Measurements from ENCODE around the gene TCTN1. TPM values are rescaled to one million over a fixed set of nuclear protein-coding genes. Genes with fewer than 3 reads are reported as not detected.
"Not testable (repeated sequence)": the region's sequence is repeated elsewhere in the genome, so short reads cannot be mapped to it uniquely, and the experiment has no call there.

The TCTN1 gene
- total RNA-seq, 4 donors from 2014 or later: 28.5 to 71.2 (median 35.1) TPM

- Histone ChIP-seq H3K27me3 (no peaks in the 10 kb centered on the region), H3K4me1 (no peaks in the 10 kb centered on the region), H3K36me3 (no peaks in the 10 kb centered on the region), H3K9me3 (no peaks in the 10 kb centered on the region), H3K4me3 (no peak overlapping the region), H3K27ac (no peak overlapping the region)
- TF ChIP-seq EP300 (IDR thresholded peaks at IDR 0.05; ENCODE audit: low read depth): no peak
- TF ChIP-seq POLR2AphosphoS5 (IDR thresholded peaks at IDR 0.05): no peak
- WGBS, 2 donors (ENCODE audit: low coverage in 1 of 2): 84 to 97% methylated on average over 6 to 11 of the region's 11 CpGs
- no peak for DNase-seq
- in situ Hi-C loops (cut with MboI; ENCODE audit: low pct_ligation_motif_present in 1 of 4, low pct_unique_long_range_greater_than_20kb in 1 of 4, low sequenced_read_pairs in 3 of 4): no loop called here
- intact Hi-C loops (cut with DNase I; ENCODE audit: low total_unique reads): no loop called here
Observed at GRCh38 chr12:110649341-110649847, 35.5 kb downstream of the TCTN1 start.

DNA sequence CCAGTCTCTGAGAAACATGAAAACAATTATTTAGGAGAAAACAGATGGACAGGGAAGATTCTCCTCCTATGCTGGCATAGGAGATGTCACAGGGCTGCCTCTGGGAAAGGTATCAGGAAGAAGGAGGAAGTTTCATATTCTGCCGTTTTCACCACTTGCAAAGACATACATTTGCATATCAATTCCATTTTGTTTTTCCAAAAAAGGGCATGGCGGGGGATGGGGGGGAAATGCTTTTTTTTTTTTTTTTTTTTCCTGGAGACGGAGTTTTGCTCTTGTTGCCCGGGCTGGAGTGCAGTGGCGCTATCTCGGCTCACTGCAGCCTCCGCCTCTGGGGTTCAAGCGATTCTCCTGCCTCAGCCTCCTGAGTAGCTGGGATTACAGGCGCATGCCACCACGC, 40.3 kb downstream of the TCTN1 start:
- H3K27ac ChIP-seq; intact Hi-C loops (cut with DNase I; ENCODE audit: low total_unique reads); H3K9me3 ChIP-seq; DNase-seq; H3K27me3 ChIP-seq; H3K4me1 ChIP-seq; H3K4me3 ChIP-seq; H3K36me3 ChIP-seq; in situ Hi-C loops (cut with MboI; ENCODE audit: low pct_ligation_motif_present in 1 of 4, low pct_unique_long_range_greater_than_20kb in 1 of 4, low sequenced_read_pairs in 3 of 4): not testable (repeated sequence)
- WGBS, 2 donors (ENCODE audit: low coverage in 1 of 2): 75 to 84% methylated on average over 2 to 10 of the region's 10 CpGs

GRCh38 chr12:110656071-110656655, 42.2 kb downstream of the TCTN1 start:
- H3K4me3 ChIP-seq: no peak overlapping the region
- WGBS, 2 donors (ENCODE audit: low coverage in 1 of 2): 91% methylated on average over 11 of the region's 11 CpGs; no CpG with 5 or more reads in 1 of the 2 donors

GRCh38 chr12:110657747-110658146, 43.8 kb downstream of the TCTN1 start:
- in situ Hi-C loops (cut with MboI; ENCODE audit: low pct_ligation_motif_present in 1 of 4, low pct_unique_long_range_greater_than_20kb in 1 of 4, low sequenced_read_pairs in 3 of 4) (no loop called here), intact Hi-C loops (cut with DNase I; ENCODE audit: low total_unique reads) (no loop called here)
- Histone ChIP-seq H3K9me3 (no peaks in the 10 kb centered on the region), H3K27ac (no peak overlapping the region), H3K4me3 (no peak overlapping the region), H3K4me1 (no peaks in the 10 kb centered on the region), H3K27me3 (no peaks in the 10 kb centered on the region), H3K36me3 (no peaks in the 10 kb centered on the region)
- TF ChIP-seq EP300 (IDR thresholded peaks at IDR 0.05; ENCODE audit: low read depth): no peak
- no peak for TF ChIP-seq POLR2AphosphoS5 (IDR thresholded peaks at IDR 0.05)
- TF ChIP-seq, protein P1, sequence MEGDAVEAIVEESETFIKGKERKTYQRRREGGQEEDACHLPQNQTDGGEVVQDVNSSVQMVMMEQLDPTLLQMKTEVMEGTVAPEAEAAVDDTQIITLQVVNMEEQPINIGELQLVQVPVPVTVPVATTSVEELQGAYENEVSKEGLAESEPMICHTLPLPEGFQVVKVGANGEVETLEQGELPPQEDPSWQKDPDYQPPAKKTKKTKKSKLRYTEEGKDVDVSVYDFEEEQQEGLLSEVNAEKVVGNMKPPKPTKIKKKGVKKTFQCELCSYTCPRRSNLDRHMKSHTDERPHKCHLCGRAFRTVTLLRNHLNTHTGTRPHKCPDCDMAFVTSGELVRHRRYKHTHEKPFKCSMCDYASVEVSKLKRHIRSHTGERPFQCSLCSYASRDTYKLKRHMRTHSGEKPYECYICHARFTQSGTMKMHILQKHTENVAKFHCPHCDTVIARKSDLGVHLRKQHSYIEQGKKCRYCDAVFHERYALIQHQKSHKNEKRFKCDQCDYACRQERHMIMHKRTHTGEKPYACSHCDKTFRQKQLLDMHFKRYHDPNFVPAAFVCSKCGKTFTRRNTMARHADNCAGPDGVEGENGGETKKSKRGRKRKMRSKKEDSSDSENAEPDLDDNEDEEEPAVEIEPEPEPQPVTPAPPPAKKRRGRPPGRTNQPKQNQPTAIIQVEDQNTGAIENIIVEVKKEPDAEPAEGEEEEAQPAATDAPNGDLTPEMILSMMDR (IDR thresholded peaks at IDR 0.05): no peak
- no peak for TF ChIP-seq POLR2A (IDR thresholded peaks at IDR 0.05)
- 92% methylated on average over 9 of the region's 9 CpGs; no CpG with 5 or more reads in 1 of the 2 donors for WGBS, 2 donors (ENCODE audit: low coverage in 1 of 2)
- DNase-seq: no peak

More at GRCh38 chr12:110656071-110656655, 42.2 kb downstream of the TCTN1 start:
- H3K27me3 ChIP-seq: no peaks in the 10 kb centered on the region
- TF ChIP-seq POLR2AphosphoS5 (IDR thresholded peaks at IDR 0.05) (no peak), EP300 (IDR thresholded peaks at IDR 0.05; ENCODE audit: low read depth) (no peak)
- no peaks in the 10 kb centered on the region for H3K36me3 ChIP-seq
- H3K27ac ChIP-seq: no peak overlapping the region
- H3K4me1 ChIP-seq: no peaks in the 10 kb centered on the region
- H3K9me3 ChIP-seq: no peaks in the 10 kb centered on the region
- DNase-seq: no peak
- intact Hi-C loops (cut with DNase I; ENCODE audit: low total_unique reads) (no loop called here), in situ Hi-C loops (cut with MboI; ENCODE audit: low pct_ligation_motif_present in 1 of 4, low pct_unique_long_range_greater_than_20kb in 1 of 4, low sequenced_read_pairs in 3 of 4) (no loop called here)

DNA sequence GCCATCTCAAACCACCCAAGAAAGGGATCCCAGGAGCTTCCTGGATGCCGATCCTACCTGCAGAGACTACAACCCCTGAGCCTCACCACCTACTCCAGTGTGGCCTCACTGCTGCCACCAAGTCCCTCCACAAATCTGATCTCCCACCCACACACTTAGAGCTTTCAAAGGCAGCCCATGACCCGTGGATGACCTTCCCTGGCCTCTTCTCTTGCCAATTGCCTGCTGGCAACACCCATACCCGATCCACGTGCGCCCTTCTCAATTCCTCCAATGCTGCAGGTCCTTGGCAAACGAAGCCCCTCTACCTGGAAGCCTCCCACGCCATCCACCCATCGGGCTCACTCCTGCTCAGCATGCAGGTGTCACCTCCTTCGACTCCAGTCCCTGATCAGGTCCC, 44.3 kb downstream of the TCTN1 start:
- in situ Hi-C loops (cut with MboI; ENCODE audit: low pct_ligation_motif_present in 1 of 4, low pct_unique_long_range_greater_than_20kb in 1 of 4, low sequenced_read_pairs in 3 of 4) (no loop called here), intact Hi-C loops (cut with DNase I; ENCODE audit: low total_unique reads) (no loop called here)
- no peaks in the 10 kb centered on the region for H3K4me1 ChIP-seq
- H3K36me3 ChIP-seq: no peaks in the 10 kb centered on the region
- H3K9me3 ChIP-seq: no peaks in the 10 kb centered on the region
- H3K27me3 ChIP-seq: no peaks in the 10 kb centered on the region
- DNase-seq: no peak
- no peak overlapping the region for H3K4me3 ChIP-seq
- WGBS, 2 donors (ENCODE audit: low coverage in 1 of 2): 70 to 86% methylated on average over 4 to 9 of the region's 9 CpGs
- H3K27ac ChIP-seq: no peak overlapping the region
- TF ChIP-seq POLR2A (IDR thresholded peaks at IDR 0.05): no peak
- TF ChIP-seq POLR2AphosphoS5 (IDR thresholded peaks at IDR 0.05): no peak
- TF ChIP-seq, protein P1 (IDR thresholded peaks at IDR 0.05): no peak
- TF ChIP-seq EP300 (IDR thresholded peaks at IDR 0.05; ENCODE audit: low read depth): no peak
